ENCODE results near the gene CACNA2D4. TPM values are rescaled to one million over a fixed set of nuclear protein-coding genes. Genes with fewer than 3 reads are reported as not detected.
A peak's percentile ranks its signal among the peaks of the same experiment; 100 is the strongest.

Gene CACNA2D4
- total and polyA plus RNA-seq, 4 donors, result 0.82 to 2.8 (median 1.3) TPM

DNA sequence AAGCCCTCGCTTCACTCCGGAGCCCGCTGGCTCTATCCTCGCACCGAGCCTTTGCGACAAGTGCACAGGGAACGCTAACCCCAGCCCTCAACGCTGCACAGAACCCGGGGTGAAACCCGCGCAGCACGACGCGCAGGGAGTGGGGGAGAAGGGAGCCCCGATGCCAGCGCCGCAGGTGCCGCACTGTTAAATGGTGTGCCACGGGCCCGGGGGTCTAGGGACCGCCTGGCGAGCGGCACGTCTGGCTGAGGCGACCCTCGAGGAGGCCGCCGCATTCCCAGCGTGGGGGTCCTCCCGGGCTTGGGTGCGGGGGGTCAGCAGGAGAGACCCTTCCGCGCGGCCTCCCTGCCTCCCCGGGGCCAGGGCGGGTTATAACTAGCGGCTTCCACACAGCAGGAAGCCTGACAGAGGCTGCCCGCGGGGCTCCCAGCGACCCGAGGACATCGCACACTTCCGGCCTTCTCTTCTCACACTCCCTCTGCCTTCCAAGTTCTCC is 121.9 kb downstream of the CACNA2D4 start:
- DNase-seq (ENCODE audit: low spot score), result no peak
- TF ChIP-seq, protein P1, sequence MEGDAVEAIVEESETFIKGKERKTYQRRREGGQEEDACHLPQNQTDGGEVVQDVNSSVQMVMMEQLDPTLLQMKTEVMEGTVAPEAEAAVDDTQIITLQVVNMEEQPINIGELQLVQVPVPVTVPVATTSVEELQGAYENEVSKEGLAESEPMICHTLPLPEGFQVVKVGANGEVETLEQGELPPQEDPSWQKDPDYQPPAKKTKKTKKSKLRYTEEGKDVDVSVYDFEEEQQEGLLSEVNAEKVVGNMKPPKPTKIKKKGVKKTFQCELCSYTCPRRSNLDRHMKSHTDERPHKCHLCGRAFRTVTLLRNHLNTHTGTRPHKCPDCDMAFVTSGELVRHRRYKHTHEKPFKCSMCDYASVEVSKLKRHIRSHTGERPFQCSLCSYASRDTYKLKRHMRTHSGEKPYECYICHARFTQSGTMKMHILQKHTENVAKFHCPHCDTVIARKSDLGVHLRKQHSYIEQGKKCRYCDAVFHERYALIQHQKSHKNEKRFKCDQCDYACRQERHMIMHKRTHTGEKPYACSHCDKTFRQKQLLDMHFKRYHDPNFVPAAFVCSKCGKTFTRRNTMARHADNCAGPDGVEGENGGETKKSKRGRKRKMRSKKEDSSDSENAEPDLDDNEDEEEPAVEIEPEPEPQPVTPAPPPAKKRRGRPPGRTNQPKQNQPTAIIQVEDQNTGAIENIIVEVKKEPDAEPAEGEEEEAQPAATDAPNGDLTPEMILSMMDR (IDR thresholded peaks at IDR 0.05; ENCODE audit: low read depth, low read length, missing input control), result no peak
- no peak for TF ChIP-seq HNF4A (conservative IDR thresholded peaks at IDR 0.05)
- no peak for TF ChIP-seq TAF1 (conservative IDR thresholded peaks at IDR 0.05)
- TF ChIP-seq, protein P2, sequence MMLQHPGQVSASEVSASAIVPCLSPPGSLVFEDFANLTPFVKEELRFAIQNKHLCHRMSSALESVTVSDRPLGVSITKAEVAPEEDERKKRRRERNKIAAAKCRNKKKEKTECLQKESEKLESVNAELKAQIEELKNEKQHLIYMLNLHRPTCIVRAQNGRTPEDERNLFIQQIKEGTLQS (IDR thresholded peaks at IDR 0.05), result no peak
- no peak for TF ChIP-seq GABPA (IDR thresholded peaks at IDR 0.05 in 1 of 2, conservative IDR thresholded peaks at IDR 0.05 in 1 of 2)
- no peak for TF ChIP-seq RAD21 (IDR thresholded peaks at IDR 0.05)
- no peak for TF ChIP-seq RXRA (IDR thresholded peaks at IDR 0.05)
- no peak for TF ChIP-seq SP1 (IDR thresholded peaks at IDR 0.05)
- TF ChIP-seq, protein P3, sequence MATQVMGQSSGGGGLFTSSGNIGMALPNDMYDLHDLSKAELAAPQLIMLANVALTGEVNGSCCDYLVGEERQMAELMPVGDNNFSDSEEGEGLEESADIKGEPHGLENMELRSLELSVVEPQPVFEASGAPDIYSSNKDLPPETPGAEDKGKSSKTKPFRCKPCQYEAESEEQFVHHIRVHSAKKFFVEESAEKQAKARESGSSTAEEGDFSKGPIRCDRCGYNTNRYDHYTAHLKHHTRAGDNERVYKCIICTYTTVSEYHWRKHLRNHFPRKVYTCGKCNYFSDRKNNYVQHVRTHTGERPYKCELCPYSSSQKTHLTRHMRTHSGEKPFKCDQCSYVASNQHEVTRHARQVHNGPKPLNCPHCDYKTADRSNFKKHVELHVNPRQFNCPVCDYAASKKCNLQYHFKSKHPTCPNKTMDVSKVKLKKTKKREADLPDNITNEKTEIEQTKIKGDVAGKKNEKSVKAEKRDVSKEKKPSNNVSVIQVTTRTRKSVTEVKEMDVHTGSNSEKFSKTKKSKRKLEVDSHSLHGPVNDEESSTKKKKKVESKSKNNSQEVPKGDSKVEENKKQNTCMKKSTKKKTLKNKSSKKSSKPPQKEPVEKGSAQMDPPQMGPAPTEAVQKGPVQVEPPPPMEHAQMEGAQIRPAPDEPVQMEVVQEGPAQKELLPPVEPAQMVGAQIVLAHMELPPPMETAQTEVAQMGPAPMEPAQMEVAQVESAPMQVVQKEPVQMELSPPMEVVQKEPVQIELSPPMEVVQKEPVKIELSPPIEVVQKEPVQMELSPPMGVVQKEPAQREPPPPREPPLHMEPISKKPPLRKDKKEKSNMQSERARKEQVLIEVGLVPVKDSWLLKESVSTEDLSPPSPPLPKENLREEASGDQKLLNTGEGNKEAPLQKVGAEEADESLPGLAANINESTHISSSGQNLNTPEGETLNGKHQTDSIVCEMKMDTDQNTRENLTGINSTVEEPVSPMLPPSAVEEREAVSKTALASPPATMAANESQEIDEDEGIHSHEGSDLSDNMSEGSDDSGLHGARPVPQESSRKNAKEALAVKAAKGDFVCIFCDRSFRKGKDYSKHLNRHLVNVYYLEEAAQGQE (IDR thresholded peaks at IDR 0.05), result no peak
- TF ChIP-seq, protein P4, sequence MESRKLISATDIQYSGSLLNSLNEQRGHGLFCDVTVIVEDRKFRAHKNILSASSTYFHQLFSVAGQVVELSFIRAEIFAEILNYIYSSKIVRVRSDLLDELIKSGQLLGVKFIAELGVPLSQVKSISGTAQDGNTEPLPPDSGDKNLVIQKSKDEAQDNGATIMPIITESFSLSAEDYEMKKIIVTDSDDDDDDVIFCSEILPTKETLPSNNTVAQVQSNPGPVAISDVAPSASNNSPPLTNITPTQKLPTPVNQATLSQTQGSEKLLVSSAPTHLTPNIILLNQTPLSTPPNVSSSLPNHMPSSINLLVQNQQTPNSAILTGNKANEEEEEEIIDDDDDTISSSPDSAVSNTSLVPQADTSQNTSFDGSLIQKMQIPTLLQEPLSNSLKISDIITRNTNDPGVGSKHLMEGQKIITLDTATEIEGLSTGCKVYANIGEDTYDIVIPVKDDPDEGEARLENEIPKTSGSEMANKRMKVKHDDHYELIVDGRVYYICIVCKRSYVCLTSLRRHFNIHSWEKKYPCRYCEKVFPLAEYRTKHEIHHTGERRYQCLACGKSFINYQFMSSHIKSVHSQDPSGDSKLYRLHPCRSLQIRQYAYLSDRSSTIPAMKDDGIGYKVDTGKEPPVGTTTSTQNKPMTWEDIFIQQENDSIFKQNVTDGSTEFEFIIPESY (IDR thresholded peaks at IDR 0.05), result no peak
- TF ChIP-seq, protein P5, sequence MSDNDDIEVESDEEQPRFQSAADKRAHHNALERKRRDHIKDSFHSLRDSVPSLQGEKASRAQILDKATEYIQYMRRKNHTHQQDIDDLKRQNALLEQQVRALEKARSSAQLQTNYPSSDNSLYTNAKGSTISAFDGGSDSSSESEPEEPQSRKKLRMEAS (IDR thresholded peaks at IDR 0.05), result no peak
- TF ChIP-seq FOXA1 (IDR thresholded peaks at IDR 0.05), result no peak
- TF ChIP-seq FOXA2 (IDR thresholded peaks at IDR 0.05), result no peak
- no peak for TF ChIP-seq HNF4G (IDR thresholded peaks at IDR 0.05)
- no peak for TF ChIP-seq EGR1 (IDR thresholded peaks at IDR 0.05; ENCODE audit: low read depth in 2 of 2)
- 5% methylated on average over 43 of the region's 43 CpGs for WGBS
- H3K9me3 ChIP-seq (ENCODE audit: control insufficient read depth in 4 of 4, low read length in 3 of 4), result no peaks in the 10 kb centered on the region
- H3K4me1 ChIP-seq (ENCODE audit: control insufficient read depth in 4 of 4, insufficient read depth in 4 of 4, low read length in 3 of 4), result peaks cover 3 to 16% (median 11%) of the 10 kb centered on the region in 4 donors
- no peaks in the 10 kb centered on the region for H3K27me3 ChIP-seq (ENCODE audit: control insufficient read depth in 4 of 4, insufficient read depth in 4 of 4, low read length in 3 of 4)
- H3K36me3 ChIP-seq (ENCODE audit: control insufficient read depth in 4 of 4, insufficient read depth in 3 of 4, low read depth in 1 of 4, low read length in 3 of 4), result no peaks in the 10 kb centered on the region
- peak overlapping the region; percentile 60 to 85 (median 85) for H3K4me3 ChIP-seq (ENCODE audit: low read depth in 1 of 3, low read length in 3 of 3)
- H3K27ac ChIP-seq (ENCODE audit: low read depth in 1 of 2, low read length in 2 of 2), result peak overlapping the region; percentile 79 to 86
- H3K9ac ChIP-seq (ENCODE audit: low read depth in 1 of 2, low read length in 2 of 2), result peak overlapping the region; percentile 53 to 83
